Measurements from ENCODE around the gene SCO2.

SCO2 gene

GRCh38 chr22:50490531-50491308 is 34.7 kb downstream of the SCO2 start:
- no peak for DNase-seq

- no peak for DNase-seq
Measured at GRCh38 chr22:50489363-50490243, 35.8 kb downstream of the SCO2 start.

DNA sequence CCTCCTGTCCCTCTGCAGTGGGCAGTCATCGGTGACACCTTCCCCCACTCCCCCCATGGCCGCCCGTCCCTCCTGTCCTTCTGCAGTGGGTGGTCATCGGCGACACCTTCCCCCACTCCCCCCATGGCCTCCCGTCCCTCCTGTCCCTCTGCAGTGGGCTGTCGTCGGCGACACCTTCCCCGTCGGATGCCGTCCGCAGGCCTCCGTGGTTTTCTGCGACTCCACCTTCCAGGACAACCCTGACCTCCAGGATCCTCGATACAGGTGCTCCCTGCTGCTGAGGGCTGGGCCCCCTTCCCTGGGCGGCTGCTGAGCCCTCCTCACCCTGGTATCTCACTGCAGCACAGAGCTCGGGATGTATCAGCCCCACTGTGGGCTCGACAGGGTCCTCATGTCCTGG is 36.5 kb downstream of the SCO2 start:
- no peak for DNase-seq

DNA sequence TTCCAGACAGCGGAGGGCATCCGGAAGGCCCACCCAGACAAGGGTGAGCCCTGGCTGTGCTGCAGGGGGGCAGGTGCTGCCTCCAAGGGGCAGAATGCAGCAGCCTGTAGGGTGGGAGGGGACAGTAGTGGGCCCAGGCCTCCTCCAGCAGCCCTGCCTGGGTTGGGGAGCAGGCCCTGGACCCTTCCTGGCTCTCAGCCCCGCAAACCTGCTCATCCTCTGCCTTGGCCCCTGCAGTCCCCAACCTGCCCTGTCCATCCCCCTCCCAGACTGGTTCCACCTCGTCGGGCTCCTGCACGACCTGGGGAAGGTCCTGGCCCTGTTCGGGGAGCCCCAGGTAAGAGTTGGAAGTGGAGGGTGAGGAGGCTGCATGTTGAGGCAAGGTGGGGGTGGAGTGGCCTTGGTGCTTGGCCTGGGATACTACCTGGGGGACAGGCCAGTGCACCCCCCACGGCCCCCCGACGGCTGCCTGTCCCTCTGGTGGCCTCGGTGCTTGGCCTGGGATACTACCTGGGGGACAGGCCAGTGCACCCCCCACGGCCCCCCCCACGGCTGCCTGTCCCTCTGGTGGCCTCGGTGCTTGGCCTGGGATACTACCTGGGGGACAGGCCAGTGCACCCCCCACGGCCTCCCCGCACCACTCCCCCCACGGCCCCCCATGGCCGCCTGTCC is 37.3 kb downstream of the SCO2 start:
- DNase-seq = no peak

- DNase-seq = no peak
Measured at GRCh38 chr22:50487290-50488005, 38.0 kb downstream of the SCO2 start.

GRCh38 chr22:50486561-50487289 is 38.7 kb downstream of the SCO2 start, which contains the start of gene MIOX:
TSS of gene MIOX (plus strand) at chr22:50486859. CDS start at chr22:50486898, 39 bp downstream.
- no peak for DNase-seq

- DNase-seq = no peak
Measured at GRCh38 chr22:50485221-50486131, 39.9 kb downstream of the SCO2 start.

- DNase-seq = no peak
Measured at GRCh38 chr22:50483977-50484853, 41.2 kb downstream of the SCO2 start.

DNA sequence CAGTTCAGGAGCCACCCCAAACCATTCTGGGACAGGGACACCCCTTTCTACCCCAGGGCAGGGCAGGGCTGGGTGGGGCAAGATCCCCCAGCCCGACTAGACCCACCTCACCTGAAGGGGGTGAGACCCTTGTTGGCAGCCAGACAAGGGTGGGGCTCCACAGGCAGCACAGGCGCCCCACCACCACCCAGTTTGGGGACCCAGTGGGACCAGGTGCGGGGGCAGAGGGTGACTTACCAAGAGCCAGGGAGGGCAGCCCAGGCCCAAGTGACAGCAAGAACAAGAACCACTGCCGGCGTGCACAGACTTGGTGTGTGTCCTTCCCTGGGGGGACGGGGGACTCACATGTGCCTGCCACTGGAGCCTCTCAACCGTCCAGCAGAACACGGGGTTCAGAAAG is 41.8 kb downstream of the SCO2 start:
- no peak for DNase-seq

DNA sequence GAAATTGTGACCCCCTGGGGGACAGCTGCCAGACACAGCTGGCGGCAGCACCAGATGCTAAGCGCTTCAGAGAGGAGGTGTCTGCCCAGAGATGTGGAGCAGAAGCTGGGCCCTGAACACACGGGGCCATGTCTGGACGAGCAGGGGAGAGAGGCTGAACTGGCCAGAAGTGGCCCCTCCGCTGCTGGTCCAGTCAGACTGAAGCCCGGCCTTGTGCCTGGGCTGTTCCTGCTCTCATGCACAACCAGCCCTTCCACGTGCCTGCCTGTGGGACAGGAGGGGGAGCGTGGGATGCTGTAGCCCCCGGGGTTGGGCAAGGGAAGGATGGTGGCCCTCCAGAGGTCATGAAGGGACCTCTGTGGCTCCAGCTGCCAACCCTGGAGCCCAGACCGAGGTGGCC is 42.3 kb downstream of the SCO2 start:
- no peak for DNase-seq

GRCh38 chr22:50482107-50483074 is 43.0 kb downstream of the SCO2 start:
- no peak for DNase-seq

- DNase-seq = no peak
Measured at GRCh38 chr22:50481440-50482106, 43.8 kb downstream of the SCO2 start, which contains the start of gene ADM2. TSS of gene ADM2 (plus strand) at chr22:50481543. CDS start at chr22:50481848, 305 bp downstream.

DNA sequence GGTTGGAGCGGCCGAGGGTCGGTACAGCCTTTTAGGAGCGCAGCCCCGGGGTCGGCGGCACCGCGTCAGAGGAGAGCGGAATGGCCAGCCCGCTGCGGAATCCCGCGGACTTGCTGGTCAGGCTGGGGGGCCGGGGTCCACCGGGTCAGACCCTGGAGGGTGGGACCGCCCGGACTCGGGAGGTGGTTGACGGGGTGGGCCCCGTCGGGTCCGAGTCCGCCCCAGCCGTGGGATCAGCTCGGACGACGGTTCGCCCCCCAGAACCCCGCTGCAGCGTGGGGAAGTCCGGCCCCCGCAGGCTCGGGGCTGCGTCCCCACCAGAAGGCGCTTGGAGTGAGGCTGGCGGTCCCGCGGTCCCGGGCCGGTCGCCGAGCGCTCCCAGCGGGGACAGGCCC is 44.4 kb downstream of the SCO2 start:
- no peak for DNase-seq

- DNase-seq = no peak
Measured at GRCh38 chr22:50479721-50480120, 45.7 kb downstream of the SCO2 start.

- no peak for DNase-seq
Measured at GRCh38 chr22:50477923-50478322, 47.5 kb downstream of the SCO2 start.

GRCh38 chr22:50476868-50477267 is 48.5 kb downstream of the SCO2 start:
- no peak for DNase-seq

DNA sequence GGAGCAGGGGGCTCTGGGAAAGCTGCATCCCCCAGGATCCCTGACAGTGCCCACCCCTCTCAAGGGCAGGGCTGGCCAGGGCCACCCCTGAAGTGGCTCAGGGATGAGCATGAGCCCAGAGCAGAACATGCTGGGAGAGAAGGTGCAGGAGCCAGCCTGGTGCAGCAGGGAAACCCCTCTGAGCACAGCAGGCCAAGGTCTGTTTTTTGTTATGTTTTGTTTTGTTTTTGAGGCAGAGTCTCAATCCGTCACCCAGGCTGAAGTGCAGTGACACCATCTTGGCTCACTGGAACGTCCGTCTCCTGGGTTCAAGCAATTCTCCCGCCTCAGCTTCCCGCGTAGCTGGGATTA is 49.8 kb downstream of the SCO2 start:
- no peak for DNase-seq

Data from T1000 (cell line).